H1 (cell line): ENCODE results near the gene PRSS12.

ENCODE experiments used
- CHD1 ChIP-seq: IDR thresholded peaks from 2 replicates; pipeline ENCODE4 v1.6.1; 2012; ENCODE audit warnings: low read depth, low read length, improper control_type of control experiment
- CTCF ChIP-seq, 3 experiments: IDR thresholded peaks; 1 replicate in 2 of 3; 2 replicates in 1 of 3; pipeline versions ENCODE4 v1.5.1 to v1.6.1; 2011; ENCODE audit warnings: low read length in 3 of 3, mild to moderate bottlenecking in 3 of 3, inconsistent platforms in 2 of 3, low read depth in 1 of 3, moderate library complexity in 1 of 3; ENCODE audit not compliant: insufficient read depth in 1 of 3; ENCODE audit errors: control extremely low read depth in 1 of 3
- KDM1A ChIP-seq: fragments of 200-600, 300-600 bp; sonication (generic); IDR thresholded peaks from 2 replicates; pipeline ENCODE4 v1.7.1; 2016; ENCODE audit warnings: mild to moderate bottlenecking, low read length, borderline replicate concordance
- PHF8 ChIP-seq: fragments of 200-600 bp; sonication (generic); conservative IDR thresholded peaks from 2 replicates; pipeline ENCODE4 v1.7.1; 2012; ENCODE audit warnings: low read depth, mild to moderate bottlenecking, inconsistent platforms, low read length, moderate library complexity
- POLR2AphosphoS5 ChIP-seq: IDR thresholded peaks from 2 replicates; pipeline ENCODE4 v1.6.1; 2011; ENCODE audit warnings: low read depth, low read length
- RNF2 ChIP-seq: fragments of 200-900, 300-1000 bp; sonication (generic); IDR thresholded peaks from 2 replicates; pipeline ENCODE4 v1.7.1; 2016; ENCODE audit warnings: borderline replicate concordance, low read depth, mild to moderate bottlenecking, antibody characterized with exemption, low read length; ENCODE audit not compliant: poor library complexity, severe bottlenecking; ENCODE audit errors: missing control alignments
- SP2 ChIP-seq: IDR thresholded peaks from 2 replicates; pipeline ENCODE4 v1.6.1; 2012; ENCODE audit warnings: mild to moderate bottlenecking, low read length, inconsistent platforms

DNA sequence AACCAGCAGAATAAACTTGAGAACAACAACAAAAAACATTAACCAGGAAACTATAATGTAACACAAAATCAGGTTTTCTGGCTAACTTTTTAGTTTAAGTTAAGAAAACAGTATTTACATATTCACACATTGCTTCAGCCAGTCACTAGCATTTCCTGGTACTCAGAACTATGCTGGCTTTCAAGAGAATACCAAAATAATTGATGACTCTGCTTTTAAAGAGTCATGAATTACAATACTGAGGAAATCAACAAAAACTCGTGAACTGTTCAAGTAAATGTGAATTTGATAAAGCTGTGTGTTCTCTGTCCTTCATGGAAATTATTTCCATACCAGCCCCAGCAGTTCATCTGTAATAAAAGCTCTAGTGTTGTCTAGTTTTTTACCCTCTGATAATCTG is 27.4 kb downstream of the PRSS12 start:
- TF ChIP-seq CTCF (IDR thresholded peaks at IDR 0.05; ENCODE audit: control extremely low read depth in 1 of 3, insufficient read depth in 1 of 3, low read depth in 1 of 3, low read length in 3 of 3) (no peak), SP2 (no peak), PHF8 (no peak), POLR2AphosphoS5 (no peak), KDM1A (no peak), CHD1 (no peak), RNF2 (no peak)
